Activated CD4-positive, CD25-positive, alpha-beta regulatory T cell treated with anti-CD3 and anti-CD28 coated beads, Interleukin-2, amount 50 U/mL, for 72 hours (primary cell): ENCODE measurements around the gene KRT2.

Experiments
- DNase-seq: peaks from one replicate; pipeline ENCODE4 v3.0.0; 2021

KRT2 gene

GRCh38 chr12:52662093-52662917 lies 10.3 kb upstream of the KRT2 start:
- no peak for DNase-seq

- DNase-seq: no peak
These were observed 9.7 kb upstream of the KRT2 start for GRCh38 chr12:52661668-52662067.

DNA sequence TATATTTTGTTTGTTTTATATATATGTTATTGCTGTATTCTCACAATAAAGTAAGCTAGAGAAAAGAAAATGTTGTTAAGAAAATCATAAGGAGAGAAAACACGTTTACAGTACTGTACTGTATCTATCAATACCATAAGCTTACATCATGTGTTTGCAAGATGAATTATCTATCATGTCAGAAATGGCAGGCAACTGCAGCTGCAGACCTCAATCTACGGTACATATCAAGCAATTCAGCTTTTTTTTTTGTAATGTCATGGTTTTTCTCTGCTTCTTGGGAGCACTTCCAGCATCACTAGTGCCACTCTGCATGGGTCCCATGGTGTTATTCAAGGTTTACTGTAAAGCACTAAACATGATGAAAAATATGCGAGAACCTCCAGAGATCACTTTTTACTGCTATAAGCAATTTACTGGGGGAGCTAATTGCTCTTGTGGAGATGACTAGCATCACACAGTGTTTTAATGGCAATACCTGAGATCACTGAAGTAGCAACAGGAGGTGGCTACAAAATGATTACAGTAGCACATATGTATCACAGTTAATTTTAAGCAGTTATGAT lies 9.0 kb upstream of the KRT2 start:
- no peak for DNase-seq

DNA sequence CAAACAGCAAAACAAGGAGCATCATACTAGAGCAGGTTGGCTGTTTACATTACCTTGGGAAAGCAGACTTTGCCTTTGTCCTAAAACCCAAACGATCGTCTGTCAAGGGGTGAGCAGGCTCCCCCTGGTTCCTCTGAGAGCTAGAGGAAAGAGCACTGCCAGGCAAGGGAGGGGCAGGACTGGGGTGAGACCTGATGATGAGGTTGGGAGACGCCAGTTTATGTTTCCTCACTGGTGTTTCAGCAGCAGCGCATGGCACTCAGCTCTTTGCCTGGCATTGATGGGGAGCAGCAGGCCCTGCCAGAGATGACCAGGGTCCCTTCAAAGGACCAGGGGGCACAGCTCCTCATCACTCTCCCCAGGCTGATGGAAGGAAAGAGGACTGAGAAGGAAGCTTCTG lies 7.9 kb upstream of the KRT2 start:
- no peak for DNase-seq

GRCh38 chr12:52659395-52659794 lies 7.4 kb upstream of the KRT2 start:
- no peak for DNase-seq

- DNase-seq: no peak
These were observed 6.2 kb upstream of the KRT2 start for GRCh38 chr12:52658196-52658595.

DNA sequence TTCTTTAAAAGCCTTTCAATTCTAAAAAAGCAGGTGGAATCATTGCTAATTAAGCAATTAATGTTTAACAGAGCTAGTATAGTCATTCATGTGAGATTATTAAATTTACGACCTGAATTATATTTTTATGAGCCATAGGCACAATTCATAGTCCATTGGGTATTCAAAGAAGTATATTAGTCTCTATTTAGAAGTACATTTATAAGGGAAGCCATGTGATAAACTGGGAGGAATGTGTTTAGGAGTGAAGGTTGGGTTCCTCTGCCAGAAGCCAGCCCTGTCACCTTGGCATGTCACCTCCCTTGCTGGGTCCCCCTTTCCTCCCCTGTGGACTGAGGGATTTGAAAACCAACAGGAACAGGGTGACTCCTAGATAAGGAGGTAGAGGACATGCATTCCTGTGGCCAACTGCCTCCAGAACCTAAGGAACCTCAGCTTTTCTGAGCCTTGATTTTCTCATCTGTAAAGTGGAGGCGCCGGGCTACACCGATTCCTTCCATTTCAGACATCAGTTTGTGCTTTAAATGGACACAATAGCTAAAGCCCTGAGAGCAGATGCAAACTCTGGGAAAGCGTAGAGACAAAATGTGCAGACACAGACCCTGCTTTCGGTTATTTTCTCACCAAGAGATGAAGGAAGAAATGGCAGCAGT lies 5.4 kb upstream of the KRT2 start:
- DNase-seq: no peak

DNA sequence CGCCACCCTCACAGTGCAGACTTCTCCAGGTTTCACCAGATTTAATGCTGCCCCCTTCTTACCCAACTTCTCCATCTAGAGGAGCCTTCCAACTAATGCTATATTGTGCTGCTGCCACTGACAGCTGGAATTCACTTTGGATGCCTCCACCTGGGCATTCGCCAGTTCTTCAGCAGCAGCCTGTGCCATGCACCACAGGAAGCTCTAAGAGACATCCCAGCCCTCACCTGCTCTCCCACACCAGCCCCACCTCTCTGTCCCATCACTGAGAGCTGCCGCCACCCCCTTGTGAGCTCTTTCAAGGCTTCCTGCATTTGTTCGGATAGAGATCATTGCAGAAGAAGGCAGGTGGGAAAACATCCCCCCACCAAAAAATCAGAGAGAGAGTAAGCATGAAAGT lies 4.6 kb upstream of the KRT2 start:
- DNase-seq: no peak

DNA sequence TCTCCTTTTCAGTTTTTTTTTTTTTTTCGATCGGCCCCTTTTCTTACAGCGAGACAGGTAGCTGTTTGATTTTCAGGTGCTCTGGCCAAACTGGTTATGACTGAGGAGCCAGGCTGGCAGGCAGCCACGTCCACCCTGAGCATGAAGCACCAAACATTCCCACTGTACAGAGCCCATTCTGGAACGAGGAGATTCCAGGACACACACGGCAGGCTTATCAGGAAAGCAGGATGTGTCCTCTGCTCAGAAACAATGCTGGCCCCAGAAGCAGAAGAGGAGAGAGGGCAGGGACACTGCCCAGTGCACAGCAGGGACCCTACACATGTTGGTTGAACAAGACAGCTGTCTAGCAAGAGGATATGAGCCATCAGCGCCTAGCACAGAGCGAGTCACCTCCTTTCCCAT lies 3.7 kb upstream of the KRT2 start:
- no peak for DNase-seq

DNA sequence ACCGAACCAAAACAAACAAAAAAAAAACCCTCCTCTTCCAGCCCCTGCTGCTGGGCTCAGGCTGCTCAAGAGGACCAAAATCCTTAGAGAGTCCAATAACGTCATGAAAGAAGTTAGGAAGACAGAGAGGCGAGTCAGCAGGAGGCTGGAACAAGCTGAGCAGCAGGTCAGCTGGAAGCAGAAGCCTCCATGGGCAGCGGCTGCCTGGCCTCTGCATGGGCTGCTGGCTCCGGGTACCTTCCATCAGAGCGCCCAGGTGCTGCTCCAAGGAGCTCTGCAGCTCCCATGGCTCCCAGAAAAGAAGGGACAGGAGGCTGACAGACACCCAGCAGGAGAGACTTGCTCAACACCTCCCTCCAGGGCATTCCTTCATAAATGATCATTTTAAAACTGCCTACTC lies 3.2 kb upstream of the KRT2 start:
- DNase-seq: no peak

- no peak for DNase-seq
These were observed 1.4 kb downstream of the KRT2 start for GRCh38 chr12:52650520-52651081.

GRCh38 chr12:52649066-52649465 lies 2.9 kb downstream of the KRT2 start:
- no peak for DNase-seq

DNA sequence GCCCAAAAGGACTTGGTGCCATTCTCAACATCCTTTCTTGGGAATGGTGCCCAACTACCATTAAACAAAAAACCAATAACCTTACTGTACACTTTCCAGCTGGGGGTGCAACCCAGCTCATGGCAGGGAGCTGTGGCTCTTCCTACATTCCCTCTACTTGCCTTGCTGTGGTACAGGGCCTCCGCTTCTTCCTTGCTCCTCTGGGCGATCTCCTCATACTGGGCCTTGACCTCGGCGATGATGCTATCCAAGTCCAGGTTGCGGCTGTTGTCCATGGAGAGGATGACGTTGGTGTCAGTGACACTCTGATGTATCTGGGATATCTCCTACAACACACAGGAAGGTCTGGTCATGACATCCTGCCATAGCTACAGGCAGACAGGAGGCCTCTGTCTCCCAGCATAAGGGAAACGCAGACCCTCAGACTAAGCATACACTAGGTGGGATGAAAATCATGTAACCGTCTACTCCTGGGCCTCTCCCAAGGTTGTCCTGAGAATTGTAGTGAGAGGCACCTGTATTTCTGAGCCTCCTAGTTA lies 3.9 kb downstream of the KRT2 start:
- DNase-seq: no peak

DNA sequence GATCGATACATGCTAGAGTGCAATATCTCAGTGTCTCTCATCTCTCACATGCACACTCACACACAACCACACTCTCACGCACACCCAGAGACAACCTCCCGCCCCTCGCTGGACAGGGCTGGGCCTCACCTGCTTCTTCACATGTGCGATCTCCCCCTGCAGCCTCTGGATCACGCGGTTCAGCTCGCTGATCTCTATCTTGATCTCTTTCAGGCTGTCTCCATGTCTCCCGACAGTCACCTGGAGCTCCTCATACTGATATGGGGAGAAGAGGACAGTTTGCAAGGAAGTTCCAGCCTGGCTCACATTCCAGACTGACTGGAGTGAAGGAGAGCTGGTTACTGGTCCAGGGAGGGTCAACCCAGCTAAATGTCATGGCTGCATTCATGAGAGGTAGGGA lies 4.4 kb downstream of the KRT2 start:
- no peak for DNase-seq

- DNase-seq: no peak
These were observed 5.4 kb downstream of the KRT2 start for GRCh38 chr12:52646613-52647012.

DNA sequence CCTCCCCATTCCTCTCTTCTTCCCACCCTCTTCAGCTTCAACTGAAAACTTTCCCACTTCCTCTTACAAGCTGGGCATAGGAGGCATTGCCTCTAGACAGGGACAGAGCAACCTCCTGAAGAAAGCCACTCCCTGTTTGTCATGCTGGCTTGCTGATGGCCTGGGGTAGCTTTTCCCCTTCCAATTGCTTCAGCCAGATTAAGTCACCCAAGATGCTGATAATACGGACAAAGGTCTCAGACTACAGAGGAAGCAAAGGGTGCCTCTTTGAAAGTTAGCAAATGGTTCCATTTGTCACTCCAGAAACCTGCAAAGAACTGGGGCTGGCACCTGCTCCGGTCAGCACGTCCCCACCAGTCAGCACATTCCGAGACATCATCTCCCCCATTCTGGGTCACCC lies 6.0 kb downstream of the KRT2 start:
- DNase-seq: no peak

GRCh38 chr12:52645120-52645761 lies 6.8 kb downstream of the KRT2 start:
- DNase-seq: no peak

DNA sequence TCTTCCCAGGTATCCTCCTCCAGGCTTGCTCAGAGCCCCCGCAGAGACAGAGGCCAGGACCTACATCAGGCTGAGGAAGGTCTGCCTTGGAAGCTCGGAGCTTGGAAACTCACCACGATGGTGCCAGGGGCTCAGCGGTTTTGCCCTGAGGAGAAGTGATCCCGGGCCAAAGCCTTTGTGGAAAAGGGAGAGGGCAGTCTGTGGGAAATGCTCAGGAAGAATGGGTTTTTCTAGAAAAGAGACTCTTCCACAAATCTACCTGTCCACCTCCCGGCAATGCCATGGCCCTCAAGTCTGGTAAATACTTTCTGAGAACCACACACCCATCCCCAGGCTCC lies 8.0 kb downstream of the KRT2 start:
- no peak for DNase-seq

DNA sequence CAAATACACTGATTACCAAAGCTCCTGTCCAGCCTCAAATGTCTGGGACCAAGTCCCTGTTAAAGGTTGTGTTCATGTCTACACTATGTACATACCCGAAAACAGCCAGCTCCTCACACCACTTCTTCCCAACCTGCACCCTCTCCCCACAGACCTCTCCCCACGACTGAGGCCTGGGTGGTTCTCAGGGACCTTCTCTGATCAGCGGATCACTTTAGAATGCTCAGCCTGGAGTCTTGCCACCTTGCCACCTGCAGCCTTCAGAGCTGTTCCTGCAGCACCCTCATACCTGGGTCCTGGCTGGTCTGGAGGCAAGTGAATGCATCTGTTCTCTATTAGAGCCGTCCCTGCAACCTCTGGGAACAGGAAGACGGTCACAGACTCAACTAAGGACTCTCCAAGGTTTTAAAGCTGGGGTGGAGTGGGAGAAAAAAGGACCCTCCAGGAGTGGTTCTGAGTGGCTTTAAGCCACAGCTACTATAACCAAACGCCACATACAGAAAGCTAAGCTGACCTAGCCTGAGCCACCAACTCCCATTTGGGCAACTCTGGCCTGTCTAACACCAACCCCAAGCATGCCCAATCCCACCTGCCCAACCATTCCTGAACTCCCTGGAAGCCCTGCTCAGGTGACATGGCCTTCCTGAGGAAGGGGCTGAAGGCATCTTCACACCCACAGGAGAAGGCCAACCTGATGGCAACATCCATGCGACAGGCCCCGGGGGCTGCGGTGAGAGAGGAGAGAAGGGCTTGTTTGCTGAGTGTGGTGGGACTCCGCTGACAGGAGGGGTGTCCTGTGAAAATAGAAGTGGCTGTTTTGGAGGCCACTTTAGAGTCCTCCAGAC lies 8.6 kb downstream of the KRT2 start:
- no peak for DNase-seq

DNA sequence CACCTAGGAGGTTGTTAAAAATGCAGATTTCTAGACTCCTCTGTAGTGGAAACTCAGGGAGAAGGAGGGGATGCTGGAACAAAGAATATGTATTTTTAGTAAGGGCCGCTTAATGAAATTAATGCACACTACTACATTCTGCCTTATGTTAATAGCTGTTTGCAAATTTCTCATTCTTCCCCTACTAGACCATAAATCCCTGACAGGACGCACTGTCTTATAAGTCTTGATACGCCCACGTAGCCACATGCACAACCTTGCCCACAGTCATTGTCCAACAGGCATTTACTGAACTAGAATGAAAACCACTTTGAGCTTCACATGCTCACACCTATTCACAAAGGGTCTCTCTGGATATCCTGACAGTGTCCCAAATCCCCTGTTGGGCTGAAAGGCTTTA lies 10.5 kb downstream of the KRT2 start:
- DNase-seq: no peak

- no peak for DNase-seq
These were observed 14.7 kb downstream of the KRT2 start for GRCh38 chr12:52637299-52637698.

- DNase-seq: no peak
These were observed 15.3 kb downstream of the KRT2 start for GRCh38 chr12:52636592-52637258.
